H1 (cell line): Measurements from ENCODE around the gene TFB1M. TPM values are rescaled to one million over a fixed set of nuclear protein-coding genes. Genes with fewer than 3 reads are reported as not detected.

Experiments used
- ASH2L ChIP-seq: fragments of 200-600, 300-600 bp; sonication (generic); IDR thresholded peaks from one replicate; pipeline ENCODE4 v1.7.1; 2017; ENCODE audit warnings: low read length
- ATF2 ChIP-seq: IDR thresholded peaks from 2 replicates; pipeline ENCODE4 v1.6.1; 2012; ENCODE audit warnings: low read length, inconsistent platforms
- CHD2 ChIP-seq: IDR thresholded peaks from 2 replicates; pipeline ENCODE4 v1.6.1; 2012; ENCODE audit warnings: low read length, improper control_type of control experiment
- POLR2AphosphoS5 ChIP-seq: IDR thresholded peaks from 2 replicates; pipeline ENCODE4 v1.6.1; 2011; ENCODE audit warnings: low read depth, low read length
- SIN3A ChIP-seq, 2 experiments: IDR thresholded peaks in 1 of 2; conservative IDR thresholded peaks in 1 of 2; 2 replicates each; pipeline ENCODE4 v1.6.1; 2011 to 2012; ENCODE audit warnings: low read length in 2 of 2, improper control_type of control experiment in 1 of 2, low read depth in 1 of 2, mild to moderate bottlenecking in 1 of 2
- TAF1 ChIP-seq: IDR thresholded peaks from 2 replicates; pipeline ENCODE4 v1.6.1; 2011; ENCODE audit warnings: mild to moderate bottlenecking, low read depth, low read length
- polyA plus RNA-seq, 7 experiments: library from polyadenylated mRNA; depleted of rRNA in 3 of 7; stranded (reverse) in 5 of 7; unstranded in 2 of 7; fragments of >200 nt in 5 of 7; fragments of 200-250 nt in 2 of 7; gene quantifications; 1 replicate in 5 of 7; 2 replicates in 1 of 7; 4 replicates in 1 of 7; pipeline versions ENCODE4 v1.2.1 to v1.2.3, GENCODE V29; 2011 to 2013; ENCODE audit warnings: missing spikeins in 2 of 7, mixed read lengths in 2 of 7
- total RNA-seq: library from RNA; stranded (reverse); fragmentation: NEBNext Ultra II Directional; extraction: Animal tissue kit (Norgen Biotek cat#: 25700); gene quantifications from 2 replicates; pipeline ENCODE4 v1.2.1, GENCODE V29; 2021

The TFB1M gene
- total and polyA plus RNA-seq, 2 of the 8 experiments (the other 6 are each of a cell fraction or from before 2014, with no cell fraction given): 28.2 to 49.4 TPM

GRCh38 chr6:155223646-155224451 is 90.4 kb downstream of the TFB1M start (continued):
- TF ChIP-seq SIN3A (conservative IDR thresholded peaks at IDR 0.05 in 1 of 2, IDR thresholded peaks at IDR 0.05 in 1 of 2; ENCODE audit: low read depth in 1 of 2, low read length in 2 of 2): no peak
- TF ChIP-seq ATF2: no peak
- no peak for TF ChIP-seq ASH2L
- TF ChIP-seq TAF1: no peak
- TF ChIP-seq CHD2: no peak
- no peak for TF ChIP-seq POLR2AphosphoS5
